Astrocyte of the hippocampus (primary cell): Measurements from ENCODE around the gene KRTAP1-5.
"Not testable (repeated sequence)": the region's sequence is repeated elsewhere in the genome, so short reads cannot be mapped to it uniquely, and the experiment has no call there.

Experiments
- DNase-seq: peaks from one replicate; pipeline ENCODE4 v3.0.0; 2011; ENCODE audit warnings: low read depth, low spot score

Gene KRTAP1-5

DNA sequence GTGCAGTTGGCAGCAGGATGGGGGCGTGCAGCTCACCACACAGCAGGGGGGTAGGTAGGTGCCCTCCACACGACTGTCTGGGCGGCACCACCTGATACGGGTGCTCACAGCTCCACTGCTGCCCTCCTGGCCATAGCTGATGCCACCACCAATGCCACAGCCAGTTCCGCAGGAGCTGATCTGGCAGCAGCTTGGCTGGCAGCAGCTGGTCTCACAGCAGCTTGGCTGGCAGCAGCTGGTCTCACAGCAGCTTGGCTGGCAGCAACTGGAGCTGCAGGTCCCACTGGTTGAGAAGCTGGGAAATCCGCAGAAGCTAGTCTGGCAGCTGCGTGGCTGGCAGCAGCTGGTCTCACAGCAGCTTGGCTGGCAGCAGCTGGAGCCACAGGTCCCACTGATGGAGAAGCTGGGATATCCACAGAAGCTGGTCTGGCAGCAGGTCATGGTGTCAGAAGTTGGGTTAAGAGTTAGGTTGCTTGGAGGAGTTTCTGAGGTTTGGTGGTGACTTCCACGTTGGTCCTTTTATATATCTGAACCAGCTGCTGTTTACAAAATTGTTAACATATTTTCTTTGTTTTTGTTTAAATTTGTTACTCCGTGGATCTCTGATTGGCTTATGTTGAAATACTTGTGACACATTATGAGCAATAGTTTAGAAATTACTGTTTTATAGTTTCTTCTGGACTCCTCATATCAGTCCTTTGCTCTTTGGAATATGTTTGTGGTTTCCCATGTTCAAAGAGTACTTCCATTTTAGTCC, at the start of gene KRTAP1-5:
TSS of gene KRTAP1-5 (minus strand) at position 494 of the 757 bp plus-strand sequence. CDS start at position 441, 53 bp downstream.
- DNase-seq, result peak; percentile 22

DNA sequence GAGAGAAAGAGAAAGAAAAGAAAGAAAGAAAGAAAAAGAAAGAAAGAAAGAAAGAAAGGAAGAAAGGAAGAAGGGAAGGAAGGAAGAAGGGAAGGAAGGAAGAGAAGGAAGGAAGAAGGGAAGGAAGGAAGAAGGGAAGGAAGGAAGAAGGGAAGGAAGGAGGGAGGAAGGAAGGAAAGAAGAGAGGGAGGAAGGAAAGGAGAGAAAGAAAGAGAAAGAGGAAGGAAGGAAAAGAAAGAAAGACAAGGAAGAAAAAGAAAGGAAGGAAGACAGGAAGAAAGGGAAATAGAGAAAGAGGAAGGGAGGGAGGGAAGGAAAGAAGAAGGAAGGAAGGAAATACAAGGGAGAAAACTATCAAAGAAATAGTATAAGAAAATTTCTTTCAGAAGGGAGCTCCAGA, 49.8 kb upstream of the KRTAP1-5 start:
- DNase-seq, result no peak

DNA sequence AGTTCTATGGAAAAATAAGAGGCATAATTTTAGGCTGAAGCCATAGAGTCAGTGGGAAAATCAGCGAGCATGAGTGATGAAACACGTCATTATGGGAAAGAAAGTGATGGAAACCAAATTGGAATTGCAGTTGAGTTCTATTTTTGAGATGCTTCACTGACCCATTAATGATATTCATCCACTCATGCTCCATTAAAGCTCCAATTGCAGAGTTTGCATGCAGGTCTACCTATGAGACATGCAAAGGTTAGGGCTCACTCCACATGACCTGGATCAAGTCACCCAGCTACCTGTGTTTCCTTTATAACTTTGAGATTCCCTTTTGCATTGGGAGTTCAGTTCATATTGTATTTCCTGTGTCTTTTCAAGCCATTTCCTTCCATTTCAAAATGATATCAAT, 46.7 kb upstream of the KRTAP1-5 start:
- no peak for DNase-seq

- no peak for DNase-seq
These were observed 44.8 kb upstream of the KRTAP1-5 start for GRCh38 chr17:41071606-41072360.

GRCh38 chr17:41069031-41069430, 42.0 kb upstream of the KRTAP1-5 start:
- DNase-seq, result no peak

DNA sequence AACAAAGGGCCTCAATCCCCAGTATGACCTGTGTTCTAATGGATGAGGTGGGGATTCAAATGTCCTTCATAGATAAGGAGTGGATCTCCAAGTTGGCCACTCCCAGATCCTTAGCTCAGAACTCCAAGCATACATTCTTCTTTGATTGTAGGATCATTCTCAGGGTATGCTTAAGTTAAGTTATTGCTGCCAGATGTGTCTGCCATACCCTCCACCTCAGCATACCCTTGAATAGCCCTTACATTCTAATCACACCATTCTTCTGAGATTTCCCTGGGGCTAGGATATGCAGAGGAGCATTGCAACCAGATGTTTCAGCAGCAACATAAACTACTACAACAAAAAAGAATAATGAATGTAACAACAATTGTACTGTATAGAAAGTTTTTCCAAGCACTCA, 40.3 kb upstream of the KRTAP1-5 start:
- no peak for DNase-seq

GRCh38 chr17:41065829-41066624, 39.0 kb upstream of the KRTAP1-5 start, which contains the start of gene KRTAP2-4:
KRTAP2-4 (minus strand) TSS chr17:41065879; CDS start chr17:41065845, 34 bp downstream.
- DNase-seq, result peak; percentile 63

- not testable (repeated sequence) for DNase-seq
These were observed 38.1 kb upstream of the KRTAP1-5 start for GRCh38 chr17:41065016-41065689.

GRCh38 chr17:41064301-41064700, 37.3 kb upstream of the KRTAP1-5 start:
- DNase-seq, result no peak

- no peak for DNase-seq
These were observed 36.4 kb upstream of the KRTAP1-5 start for GRCh38 chr17:41063449-41063848.

DNA sequence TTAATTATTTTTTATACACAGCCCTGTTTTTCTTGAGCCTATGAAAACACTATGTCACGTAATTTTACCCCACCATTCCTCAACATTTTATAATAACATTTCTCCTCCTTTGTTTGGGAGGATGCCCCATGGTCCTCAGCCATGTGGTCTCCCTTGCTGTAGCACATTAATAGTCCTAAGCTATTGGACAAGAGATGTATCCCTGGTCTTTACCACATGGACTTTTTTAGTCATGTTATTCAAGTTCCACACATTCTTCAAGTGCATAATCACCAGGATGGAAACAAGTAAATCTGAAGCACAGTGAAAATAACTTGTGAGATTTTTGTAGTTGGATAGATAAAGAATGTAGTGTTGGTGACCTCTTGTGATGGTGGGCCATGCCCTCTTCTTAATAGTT, 35.0 kb upstream of the KRTAP1-5 start:
- peak; percentile 91 for DNase-seq

DNA sequence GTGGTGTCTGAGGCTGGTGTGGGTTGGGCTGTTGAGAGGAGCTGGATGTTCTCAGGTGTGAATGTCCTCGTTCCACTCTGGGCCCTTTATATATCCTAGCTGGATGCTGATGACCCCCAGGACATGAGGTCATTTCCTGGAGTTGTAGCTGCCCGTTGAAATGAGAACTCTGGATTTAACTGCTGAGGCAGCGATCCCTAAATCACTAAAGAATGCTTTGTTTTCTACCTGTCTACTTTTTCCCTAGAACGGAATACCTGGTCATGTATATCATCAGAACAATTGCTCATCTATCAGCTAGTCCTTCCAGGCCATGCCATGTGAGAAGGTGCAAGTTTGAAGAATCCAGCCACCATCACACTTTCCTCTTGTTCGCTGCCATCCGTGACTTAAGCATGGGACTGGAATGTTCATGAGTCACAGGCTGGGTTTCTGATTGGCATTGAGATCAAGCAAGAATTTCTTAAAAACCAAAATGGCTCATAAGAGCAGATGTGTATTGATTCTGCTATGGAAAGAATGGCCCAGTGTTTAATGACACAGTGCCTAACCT, 33.1 kb upstream of the KRTAP1-5 start, which contains the start of gene KRTAP2-3:
TSS of gene KRTAP2-3 (minus strand) at position 63 of the 553 bp plus-strand sequence. CDS start 64 bp downstream, outside the sequence.
- peak; percentile 94 for DNase-seq

DNA sequence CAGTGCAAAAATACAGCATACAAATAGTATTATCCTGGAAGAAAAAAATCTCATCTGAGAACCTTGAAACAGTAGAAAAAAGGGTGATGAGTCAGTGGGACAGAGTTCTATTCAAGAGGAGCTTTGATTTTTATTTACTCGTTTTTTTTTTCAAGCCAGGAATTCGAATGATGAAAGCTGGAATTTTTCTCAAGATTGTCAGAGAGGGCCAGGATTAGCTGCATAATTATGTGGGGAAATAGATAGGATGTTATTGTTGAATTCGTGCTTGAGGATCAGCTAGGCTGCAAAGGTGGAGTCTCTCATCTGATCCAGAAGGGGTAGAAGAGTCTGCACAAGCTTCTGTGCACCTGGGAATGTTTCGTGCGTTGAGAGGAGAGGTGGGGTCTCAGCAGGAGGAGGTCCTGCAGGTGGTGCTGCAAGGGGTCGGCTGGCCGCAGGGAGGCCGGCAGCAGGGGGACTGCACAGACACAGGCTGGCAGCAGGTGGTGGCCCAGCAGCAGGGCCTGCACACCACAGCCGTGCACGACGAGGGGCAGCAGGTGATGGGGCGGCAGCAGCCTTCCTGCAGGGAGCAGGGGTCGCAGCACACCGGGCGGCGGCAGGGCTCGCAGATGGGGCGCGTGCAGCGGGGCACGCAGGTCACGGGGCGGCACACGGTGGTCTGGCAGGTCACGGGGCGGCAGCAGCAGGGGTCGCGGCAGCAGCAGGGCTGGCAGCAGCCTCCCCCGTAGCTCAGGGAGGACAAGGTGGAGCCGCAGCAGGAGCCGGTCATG, 32.5 kb upstream of the KRTAP1-5 start:
- peak; percentile 85 for DNase-seq

DNA sequence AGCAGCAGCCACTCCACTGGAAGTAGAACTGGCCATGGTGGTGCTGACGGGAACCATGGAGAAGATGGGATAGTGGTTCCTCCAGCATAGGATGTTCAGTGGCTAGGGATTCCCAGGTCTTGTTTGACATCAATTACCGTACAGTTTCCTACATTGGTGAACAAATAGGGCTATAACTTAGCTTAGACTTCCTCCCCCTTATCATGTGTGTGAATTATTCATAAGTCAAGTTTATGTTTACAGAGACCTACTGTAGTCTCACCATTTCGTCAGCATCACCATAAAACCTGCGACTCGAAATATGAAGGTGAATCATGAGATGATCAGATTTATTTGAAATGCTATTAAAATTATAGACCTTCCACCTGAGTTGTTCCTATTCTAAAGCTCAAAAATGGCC, 31.7 kb upstream of the KRTAP1-5 start:
- no peak for DNase-seq

DNA sequence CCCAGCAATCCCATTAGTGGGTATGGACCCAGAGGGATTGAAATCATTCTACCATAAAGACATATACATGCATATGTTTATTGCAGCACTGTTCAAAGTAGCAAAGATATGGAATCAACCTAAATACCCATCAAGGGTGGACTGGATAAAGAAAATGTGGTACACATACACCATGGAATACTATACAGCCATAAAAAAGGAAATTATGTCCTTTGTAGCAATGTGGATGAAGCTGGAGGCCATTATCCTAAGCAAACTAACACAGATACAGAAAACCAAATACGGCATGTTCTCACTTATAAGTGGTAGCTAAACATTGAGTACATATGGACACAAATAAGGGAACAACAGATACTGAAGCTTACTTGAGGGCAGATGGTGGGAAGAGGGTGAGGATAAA, 30.5 kb upstream of the KRTAP1-5 start:
- DNase-seq, result no peak

DNA sequence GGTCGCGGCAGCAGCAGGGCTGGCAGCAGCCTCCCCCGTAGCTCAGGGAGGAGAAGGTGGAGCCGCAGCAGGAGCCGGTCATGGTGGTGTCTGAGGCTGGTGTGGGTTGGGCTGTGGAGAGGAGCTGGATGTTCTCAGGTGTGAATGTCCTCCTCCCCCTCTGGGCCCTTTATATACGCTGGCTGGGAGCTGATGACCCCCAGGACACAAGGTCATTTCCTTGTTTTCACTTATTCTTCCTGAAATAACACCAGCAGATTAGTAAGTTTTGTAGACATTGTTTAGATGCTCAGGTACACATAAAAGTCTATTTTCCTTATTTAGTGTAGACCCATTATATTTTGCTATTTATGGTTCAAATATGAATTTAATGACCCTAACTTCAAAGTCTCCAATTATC, 28.1 kb upstream of the KRTAP1-5 start, which contains the start of gene KRTAP2-2:
TSS of gene KRTAP2-2 (minus strand) at position 101 of the 400 bp plus-strand sequence. CDS start at position 82, 19 bp downstream.
- DNase-seq, result not testable (repeated sequence)

DNA sequence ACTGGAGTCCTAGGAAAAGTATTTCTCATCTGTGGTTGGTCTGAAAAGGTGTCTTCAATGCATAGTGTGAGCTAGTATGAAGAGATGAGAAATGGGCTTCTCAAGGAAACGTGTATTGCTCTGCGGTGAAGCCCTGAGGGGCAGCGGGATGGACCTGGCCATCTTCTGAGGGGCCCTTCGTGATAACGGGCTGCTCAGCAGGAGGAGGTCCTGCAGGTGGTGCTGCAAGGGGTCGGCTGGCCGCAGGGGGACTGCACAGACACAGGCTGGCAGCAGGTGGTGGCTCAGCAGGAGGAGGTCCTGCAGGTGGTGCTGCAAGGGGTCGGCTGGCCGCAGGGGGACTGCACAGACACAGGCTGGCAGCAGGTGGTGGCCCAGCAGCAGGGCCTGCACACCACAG, 27.5 kb upstream of the KRTAP1-5 start:
- DNase-seq, result not testable (repeated sequence)

DNA sequence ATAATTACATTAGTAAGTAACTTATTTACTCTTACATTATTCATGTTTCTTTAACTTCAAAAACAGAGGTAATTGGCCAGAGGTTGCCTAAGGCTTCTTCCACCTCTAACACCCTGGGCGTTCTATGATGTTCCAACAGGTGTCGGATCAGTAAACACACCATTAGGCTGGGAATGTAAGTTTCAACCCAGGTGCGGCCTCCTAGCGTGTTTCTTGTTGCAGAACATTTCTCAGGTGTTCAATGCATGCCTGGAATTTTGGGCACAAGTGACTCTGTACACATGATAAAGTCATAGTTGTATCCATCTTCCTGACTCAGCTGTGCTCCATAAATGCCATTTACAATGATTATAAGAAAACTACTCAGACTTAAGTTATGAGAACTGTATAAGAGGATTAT, 27.0 kb upstream of the KRTAP1-5 start:
- DNase-seq, result no peak

DNA sequence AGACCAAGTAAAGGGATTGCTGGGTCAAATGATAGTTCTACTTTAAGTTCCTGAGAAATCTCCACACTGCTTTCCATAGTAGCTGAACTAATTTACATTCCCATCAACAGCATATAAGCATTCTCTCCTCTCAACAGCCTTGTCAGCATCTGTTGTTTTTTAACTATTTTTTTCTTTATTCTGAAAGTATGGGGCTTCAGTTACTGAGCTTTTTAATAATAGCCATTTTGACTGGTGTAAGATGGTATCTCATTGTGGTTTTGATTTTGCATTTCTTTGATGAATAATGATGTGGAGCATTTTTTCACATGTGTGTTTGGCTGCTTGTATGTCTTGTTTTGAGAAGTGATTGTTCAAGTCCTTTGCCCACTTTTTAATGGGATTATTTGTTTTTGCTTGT, 25.6 kb upstream of the KRTAP1-5 start:
- DNase-seq, result peak; percentile 37

- peak; percentile 46 for DNase-seq
These were observed 22.1 kb upstream of the KRTAP1-5 start for GRCh38 chr17:41049110-41049509.
